Stomach smooth muscle (tissue), 2 donors: Measurements from ENCODE around the gene SLC37A1.

ENCODE experiments used
- H3K27ac ChIP-seq: one replicate; pipeline ENCODE4 v1.7.0; 2013; ENCODE audit warnings: mild to moderate bottlenecking, low read length, inconsistent platforms
- H3K27me3 ChIP-seq, 2 donors: one replicate each; pipeline ENCODE4 v1.7.0; 2013; ENCODE audit warnings: low read length in 2 of 2; ENCODE audit not compliant: insufficient read depth in 2 of 2, control insufficient read depth in 1 of 2
- H3K36me3 ChIP-seq, 2 donors: one replicate each; pipeline ENCODE4 v1.7.0; 2013; ENCODE audit warnings: low read length in 2 of 2; ENCODE audit not compliant: control insufficient read depth in 2 of 2, insufficient read depth in 2 of 2
- H3K4me1 ChIP-seq: one replicate; pipeline ENCODE4 v1.7.0; 2013; ENCODE audit warnings: low read length; ENCODE audit not compliant: control insufficient read depth, insufficient read depth
- H3K4me3 ChIP-seq, 2 donors: one replicate each; pipeline ENCODE4 v1.7.0; 2013; ENCODE audit warnings: low read length in 2 of 2
- H3K9ac ChIP-seq, 2 donors: one replicate each; pipeline ENCODE4 v1.7.0; 2013; ENCODE audit warnings: low read length in 2 of 2, mild to moderate bottlenecking in 1 of 2
- H3K9me3 ChIP-seq, 2 donors: one replicate each; pipeline ENCODE4 v1.7.0; 2013; ENCODE audit warnings: low read length in 2 of 2; ENCODE audit not compliant: control insufficient read depth in 2 of 2
- donor health status: healthy.
- donor health status: Pancreatic carcinoma.

The SLC37A1 gene

GRCh38 chr21:42471716-42472330 is 41.8 kb upstream of the SLC37A1 start:
- Histone ChIP-seq H3K9ac (no peak overlapping the region), H3K27me3 (peaks cover 0 to 3% of the 10 kb centered on the region in 2 donors), H3K36me3 (no peaks in the 10 kb centered on the region), H3K27ac (no peak overlapping the region), H3K4me1 (no peaks in the 10 kb centered on the region), H3K4me3 (no peak overlapping the region), H3K9me3 (no peaks in the 10 kb centered on the region)

GRCh38 chr21:42472521-42472920 is 41.1 kb upstream of the SLC37A1 start:
- Histone ChIP-seq H3K9ac (no peak overlapping the region), H3K4me1 (no peaks in the 10 kb centered on the region), H3K27me3 (peaks cover 0 to 3% of the 10 kb centered on the region in 2 donors), H3K9me3 (no peaks in the 10 kb centered on the region), H3K27ac (no peak overlapping the region), H3K4me3 (no peak overlapping the region), H3K36me3 (no peaks in the 10 kb centered on the region)

GRCh38 chr21:42473498-42474042 is 40.1 kb upstream of the SLC37A1 start:
- no peak overlapping the region for H3K4me3 ChIP-seq
- no peak overlapping the region for H3K27ac ChIP-seq
- H3K9ac ChIP-seq, result no peak overlapping the region
- no peaks in the 10 kb centered on the region for H3K4me1 ChIP-seq
- H3K36me3 ChIP-seq, result no peaks in the 10 kb centered on the region
- H3K9me3 ChIP-seq, result no peaks in the 10 kb centered on the region
- H3K27me3 ChIP-seq, result peaks cover 0 to 3% of the 10 kb centered on the region in 2 donors

- H3K27me3 ChIP-seq, result peaks cover 0 to 3% of the 10 kb centered on the region in 2 donors
- H3K4me1 ChIP-seq, result no peaks in the 10 kb centered on the region
- no peak overlapping the region for H3K9ac ChIP-seq
- H3K9me3 ChIP-seq, result no peaks in the 10 kb centered on the region
- H3K27ac ChIP-seq, result no peak overlapping the region
- no peak overlapping the region for H3K4me3 ChIP-seq
- H3K36me3 ChIP-seq, result no peaks in the 10 kb centered on the region
These were observed 39.4 kb upstream of the SLC37A1 start for GRCh38 chr21:42474043-42474831.

DNA sequence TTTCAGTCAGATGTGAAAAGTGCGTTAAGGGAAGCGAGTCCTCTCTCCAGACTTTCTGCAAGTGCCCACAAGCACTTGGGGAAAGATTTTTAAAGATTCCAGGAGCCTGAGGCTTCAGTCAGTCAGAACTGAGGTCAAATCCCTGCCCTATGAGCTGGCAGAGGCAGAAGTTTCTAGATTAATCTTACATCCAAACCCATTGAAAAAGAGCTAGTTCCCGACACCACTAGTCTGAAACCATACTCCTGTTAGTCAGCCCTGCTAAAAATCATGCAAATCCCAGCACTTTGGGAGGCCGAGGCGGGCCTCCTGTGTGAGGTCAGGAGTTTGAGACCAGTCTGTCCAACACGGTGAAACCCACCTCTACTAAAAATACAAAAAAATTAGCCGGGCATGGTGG is 38.6 kb upstream of the SLC37A1 start:
- Histone ChIP-seq H3K9me3 (no peaks in the 10 kb centered on the region), H3K27me3 (peaks cover 0 to 3% of the 10 kb centered on the region in 2 donors), H3K36me3 (no peaks in the 10 kb centered on the region), H3K27ac (no peak overlapping the region), H3K4me1 (no peaks in the 10 kb centered on the region), H3K9ac (no peak overlapping the region), H3K4me3 (no peak overlapping the region)

GRCh38 chr21:42475526-42476387 is 37.9 kb upstream of the SLC37A1 start:
- Histone ChIP-seq H3K27me3 (peaks cover 0 to 3% of the 10 kb centered on the region in 2 donors), H3K4me3 (no peak overlapping the region), H3K27ac (no peak overlapping the region), H3K36me3 (no peaks in the 10 kb centered on the region), H3K9me3 (no peaks in the 10 kb centered on the region), H3K4me1 (no peaks in the 10 kb centered on the region), H3K9ac (no peak overlapping the region)

DNA sequence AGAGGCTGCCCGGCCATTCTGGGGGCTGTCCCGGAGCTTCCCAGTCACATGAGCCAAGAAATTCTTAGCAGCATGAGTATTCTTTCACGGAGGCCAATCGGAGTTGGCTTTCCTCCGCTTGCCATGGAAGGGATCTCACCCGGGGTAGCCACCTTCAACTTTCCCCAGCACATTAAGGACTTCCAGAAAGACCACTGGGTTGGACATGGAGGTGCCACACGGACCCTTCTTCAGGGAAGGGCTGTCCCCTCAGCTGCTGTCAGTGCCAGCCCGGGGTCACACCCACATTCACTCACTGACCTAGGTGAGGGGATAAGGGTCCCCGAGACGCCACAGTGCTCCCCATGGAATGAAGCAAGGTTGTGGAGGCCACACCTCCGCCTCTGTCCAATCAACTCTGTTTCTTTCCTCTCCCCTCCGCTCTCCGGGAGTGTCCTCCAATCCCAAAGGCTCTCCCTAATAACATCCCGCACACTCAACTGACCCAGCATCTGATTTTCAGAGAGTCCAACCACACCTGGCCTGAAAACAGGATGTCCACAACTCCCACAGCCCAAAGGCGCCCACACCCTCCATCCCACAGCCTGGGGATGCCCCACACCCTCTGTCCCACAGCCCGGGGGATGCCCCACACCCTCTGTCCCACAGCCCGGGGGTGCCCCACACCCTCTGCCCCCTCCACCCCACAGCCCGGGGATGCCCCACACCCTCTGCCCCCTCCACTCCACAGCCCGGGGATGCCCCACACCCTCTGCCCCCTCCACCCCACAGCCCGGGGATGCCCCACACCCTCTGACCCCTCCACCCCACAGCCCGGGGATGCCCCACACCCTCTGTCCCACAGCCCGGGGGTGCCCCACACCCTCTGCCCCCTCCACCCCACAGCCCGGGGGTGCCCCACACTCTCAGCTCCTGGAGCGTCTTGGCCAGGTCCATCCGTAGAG is 37.0 kb upstream of the SLC37A1 start:
- Histone ChIP-seq H3K4me3 (no peak overlapping the region), H3K9me3 (no peaks in the 10 kb centered on the region), H3K27me3 (peaks cover 0 to 3% of the 10 kb centered on the region in 2 donors), H3K27ac (no peak overlapping the region), H3K4me1 (no peaks in the 10 kb centered on the region), H3K9ac (no peak overlapping the region), H3K36me3 (no peaks in the 10 kb centered on the region)

GRCh38 chr21:42478504-42478903 is 35.1 kb upstream of the SLC37A1 start:
- Histone ChIP-seq H3K27me3 (peaks cover 0 to 3% of the 10 kb centered on the region in 2 donors), H3K9ac (no peak overlapping the region), H3K4me1 (no peaks in the 10 kb centered on the region), H3K27ac (no peak overlapping the region), H3K36me3 (no peaks in the 10 kb centered on the region), H3K4me3 (no peak overlapping the region), H3K9me3 (no peaks in the 10 kb centered on the region)

DNA sequence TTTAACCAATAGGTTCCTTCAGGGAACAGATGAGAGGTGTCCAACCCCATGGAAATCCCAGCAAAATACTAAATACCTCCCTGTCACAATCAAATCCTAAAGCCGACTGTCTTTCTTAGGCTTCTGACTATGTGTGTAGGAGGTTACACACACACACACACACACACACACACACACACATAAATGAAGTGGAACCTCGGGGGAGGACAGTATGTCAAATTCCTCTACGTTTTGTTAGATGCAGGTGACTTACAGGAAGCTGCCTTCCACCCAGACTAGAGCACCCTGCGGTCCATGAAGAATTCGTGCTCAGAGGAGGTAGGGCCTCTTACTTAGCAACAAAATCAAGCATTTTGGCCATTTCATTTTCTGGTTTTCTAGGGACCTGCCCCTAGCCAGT is 34.1 kb upstream of the SLC37A1 start:
- Histone ChIP-seq H3K9ac (no peak overlapping the region), H3K27ac (no peak overlapping the region), H3K36me3 (no peaks in the 10 kb centered on the region), H3K4me1 (no peaks in the 10 kb centered on the region), H3K9me3 (no peaks in the 10 kb centered on the region), H3K27me3 (peaks cover 0 to 3% of the 10 kb centered on the region in 2 donors), H3K4me3 (no peak overlapping the region)

DNA sequence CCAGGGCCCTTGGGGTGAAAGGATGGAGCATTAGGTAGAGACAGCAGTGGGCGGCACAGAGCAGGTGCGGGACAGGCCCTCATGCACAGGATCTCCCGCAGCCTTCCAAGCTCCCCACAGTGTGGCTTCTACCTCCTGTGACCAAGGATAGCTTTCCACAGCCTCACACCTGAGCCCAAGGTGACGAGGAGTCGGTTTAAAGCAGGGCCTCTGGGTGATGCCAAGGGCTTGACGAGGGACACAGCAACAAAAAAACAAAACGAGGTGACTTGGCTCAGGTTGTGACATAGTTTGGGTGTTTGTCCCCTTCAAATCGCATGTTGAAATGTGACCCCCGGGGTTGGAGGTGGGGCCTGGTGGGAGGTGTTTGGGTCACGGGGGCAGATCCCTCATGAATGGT is 32.9 kb upstream of the SLC37A1 start:
- H3K4me3 ChIP-seq, result no peak overlapping the region
- H3K36me3 ChIP-seq, result no peaks in the 10 kb centered on the region
- no peaks in the 10 kb centered on the region for H3K9me3 ChIP-seq
- peaks cover under 1 to 3% of the 10 kb centered on the region in 2 donors for H3K27me3 ChIP-seq
- no peak overlapping the region for H3K9ac ChIP-seq
- H3K27ac ChIP-seq, result no peak overlapping the region
- peaks cover under 1% of the 10 kb centered on the region for H3K4me1 ChIP-seq
